H1 (cell line): ENCODE data around the gene TCAIM. TPM values are rescaled to one million over a fixed set of nuclear protein-coding genes. Genes with fewer than 3 reads are reported as not detected.

ENCODE experiments used
- CTCF ChIA-PET: fragments of 300-600 bp; sonication (Branson Sonifier 250); formaldehyde crosslinking; loops from one replicate; lab custom pipeline; 2021; ENCODE audit not compliant: partially characterized antibody; lab: Charles Lee
- POLR2A ChIA-PET: fragments of 300-600 bp; sonication (Branson Sonifier 250); formaldehyde crosslinking; loops from one replicate; lab custom pipeline; 2021; ENCODE audit warnings: inconsistent platforms; ENCODE audit not compliant: partially characterized antibody; lab: Charles Lee
- DNase-seq, 2 experiments: peaks; one replicate each; pipeline versions ENCODE4 v3.0.0 to v3.0.0-alpha.2; 2010 to 2022; ENCODE audit warnings: low spot score in 2 of 2, low read depth in 1 of 2, mixed read lengths in 1 of 2
- FAIRE-seq: peaks from 2 replicates; lab custom pipeline; 2011; peaks lifted over from hg19 to GRCh38; lab: Jason Lieb, UNC
- H2AFZ ChIP-seq: 2 replicates; pipeline ENCODE4 v1.8.1; 2012; ENCODE audit warnings: low read length, inconsistent platforms
- H2AK5ac ChIP-seq: 2 replicates; pipeline ENCODE4 v1.6.1; 2013; ENCODE audit warnings: low read depth, low read length
- H2BK120ac ChIP-seq: replicated peaks from 2 replicates; pipeline ENCODE3; 2013; ENCODE audit warnings: low read depth, low read length, inconsistent platforms
- H2BK12ac ChIP-seq: 2 replicates; pipeline ENCODE4 v1.6.1; 2013; ENCODE audit warnings: low read depth, low read length
- H2BK15ac ChIP-seq: 2 replicates; pipeline ENCODE4 v1.6.1; 2013; ENCODE audit warnings: low read length
- H2BK20ac ChIP-seq: 2 replicates; pipeline ENCODE4 v1.6.1; 2013; ENCODE audit warnings: low read length
- H2BK5ac ChIP-seq: 2 replicates; pipeline ENCODE4 v1.6.1; 2013; ENCODE audit warnings: low read depth, low read length
- H3K14ac ChIP-seq: 2 replicates; pipeline ENCODE4 v1.6.1; 2013; ENCODE audit warnings: inconsistent platforms; ENCODE audit not compliant: insufficient read length
- H3K18ac ChIP-seq: 2 replicates; pipeline ENCODE4 v1.6.1; 2013; ENCODE audit warnings: low read length; ENCODE audit errors: extremely low read depth
- H3K23ac ChIP-seq: 2 replicates; pipeline ENCODE4 v1.6.1; 2013; ENCODE audit warnings: inconsistent platforms; ENCODE audit not compliant: insufficient read length
- H3K23me2 ChIP-seq: 2 replicates; pipeline ENCODE4 v1.6.1; 2013; ENCODE audit warnings: low read depth, low read length
- H3K27ac ChIP-seq: 2 replicates; pipeline ENCODE4 v1.6.1; 2011; ENCODE audit warnings: low read depth, low read length, inconsistent platforms
- H3K27me3 ChIP-seq, 4 experiments: replicated peaks in 1 of 4; 1 replicate in 1 of 4; 2 replicates in 3 of 4; pipeline versions ENCODE4 v1.6.1 to v1.8.1; 2011 to 2013; ENCODE audit warnings: low read length in 3 of 4, mild to moderate bottlenecking in 3 of 4, inconsistent platforms in 2 of 4, mixed read lengths in 2 of 4, moderate library complexity in 1 of 4; ENCODE audit not compliant: control insufficient read depth in 3 of 4, insufficient read depth in 3 of 4; ENCODE audit errors: extremely low read depth in 1 of 4
- H3K36me3 ChIP-seq, 4 experiments: 2 replicates each; pipeline versions ENCODE4 v1.6.1 to v1.8.1; 2011 to 2013; ENCODE audit warnings: mild to moderate bottlenecking in 4 of 4, low read length in 3 of 4, moderate library complexity in 2 of 4, control low read depth in 1 of 4, inconsistent platforms in 1 of 4; ENCODE audit not compliant: insufficient read depth in 4 of 4, control insufficient read depth in 2 of 4
- H3K4ac ChIP-seq: replicated peaks from 2 replicates; pipeline ENCODE3; 2013; ENCODE audit warnings: low read length, low read depth, mixed read lengths, inconsistent platforms; ENCODE audit not compliant: insufficient read length
- H3K4me1 ChIP-seq, 4 experiments: replicated peaks in 1 of 4; 1 replicate in 1 of 4; 2 replicates in 3 of 4; pipeline versions ENCODE4 v1.6.1 to v1.8.1; 2011 to 2013; ENCODE audit warnings: low read length in 3 of 4, inconsistent platforms in 2 of 4, mixed read lengths in 1 of 4; ENCODE audit not compliant: insufficient read depth in 4 of 4, control insufficient read depth in 3 of 4
- H3K4me2 ChIP-seq, 2 experiments: 2 replicates each; pipeline versions ENCODE4 v1.6.1 to v1.8.1; 2011 to 2013; ENCODE audit warnings: low read depth in 2 of 2, low read length in 2 of 2, control low read depth in 1 of 2, inconsistent platforms in 1 of 2, mild to moderate bottlenecking in 1 of 2; ENCODE audit not compliant: insufficient read depth in 1 of 2
- H3K4me3 ChIP-seq, 4 experiments: fragments of 200-600, 300-600 bp in 1 of 4; sonication (generic), shearing (Covaris generic), sonication (Bioruptor Twin) in 1 of 4; 2 replicates each; pipeline versions ENCODE4 v1.5.1 to v1.8.1; 2011 to 2016; ENCODE audit warnings: low read length in 4 of 4, low read depth in 3 of 4, control low read depth in 2 of 4, inconsistent platforms in 2 of 4, mild to moderate bottlenecking in 2 of 4, mixed read lengths in 1 of 4, moderate library complexity in 1 of 4; ENCODE audit not compliant: insufficient read depth in 2 of 4; ENCODE audit errors: extremely low read depth in 1 of 4
- H3K56ac ChIP-seq: replicated peaks from 2 replicates; pipeline ENCODE3; 2013; ENCODE audit warnings: low read depth, mild to moderate bottlenecking, mixed read lengths, low read length, inconsistent platforms; ENCODE audit not compliant: insufficient read length
- H3K79me1 ChIP-seq: 2 replicates; pipeline ENCODE4 v1.6.1; 2013; ENCODE audit warnings: low read depth, low read length, control low read depth
- H3K79me2 ChIP-seq, 2 experiments: 2 replicates each; pipeline versions ENCODE4 v1.6.1 to v1.8.1; 2012 to 2013; ENCODE audit warnings: low read length in 2 of 2, mild to moderate bottlenecking in 2 of 2, inconsistent platforms in 1 of 2; ENCODE audit not compliant: insufficient read depth in 2 of 2, control insufficient read depth in 1 of 2
- H3K9ac ChIP-seq, 4 experiments: replicated peaks in 1 of 4; 1 replicate in 1 of 4; 2 replicates in 3 of 4; pipeline versions ENCODE4 v1.6.1 to v1.8.1; 2011 to 2013; ENCODE audit warnings: low read depth in 3 of 4, low read length in 3 of 4, control low read depth in 2 of 4, mild to moderate bottlenecking in 2 of 4, moderate library complexity in 2 of 4, inconsistent platforms in 1 of 4; ENCODE audit errors: extremely low read depth in 1 of 4
- H3K9me3 ChIP-seq, 2 experiments: 2 replicates each; pipeline versions ENCODE4 v1.6.1 to v1.8.1; 2012 to 2013; ENCODE audit warnings: mild to moderate bottlenecking in 2 of 2, moderate library complexity in 2 of 2, control low read depth in 1 of 2, inconsistent platforms in 1 of 2, low read depth in 1 of 2, low read length in 1 of 2, mixed read lengths in 1 of 2; ENCODE audit not compliant: insufficient read depth in 2 of 2
- H4K20me1 ChIP-seq, 2 experiments: replicated peaks in 1 of 2; 2 replicates each; pipeline versions ENCODE3 to v1.8.1; 2011 to 2013; ENCODE audit warnings: inconsistent platforms in 2 of 2, low read length in 2 of 2, mild to moderate bottlenecking in 1 of 2; ENCODE audit not compliant: insufficient read depth in 2 of 2, control insufficient read depth in 1 of 2
- H4K5ac ChIP-seq: 2 replicates; pipeline ENCODE4 v1.6.1; 2013; ENCODE audit warnings: low read length, low read depth, mixed read lengths, inconsistent platforms; ENCODE audit not compliant: insufficient read length
- H4K8ac ChIP-seq: 2 replicates; pipeline ENCODE4 v1.8.0; 2013; ENCODE audit warnings: mild to moderate bottlenecking, moderate library complexity, low read length, inconsistent platforms; ENCODE audit not compliant: insufficient read depth; ENCODE audit errors: extremely low read depth
- H4K91ac ChIP-seq: replicated peaks from 2 replicates; pipeline ENCODE3; 2013; ENCODE audit warnings: low read length, mixed read lengths, inconsistent platforms; ENCODE audit not compliant: insufficient read length
- SP4 ChIP-seq: IDR thresholded peaks from 2 replicates; pipeline ENCODE4 v1.6.1; 2012; ENCODE audit warnings: low read length, inconsistent platforms
- WGBS, 2 experiments: shearing (Covaris generic) in 1 of 2; methylation state at CpG; one replicate each; pipeline versions ENCODE4 v1.1.6 to v1.1.7; 2013 to 2015; ENCODE audit warnings: low lambda C conversion rate in 2 of 2, mixed read lengths in 2 of 2, inconsistent platforms in 1 of 2, low coverage in 1 of 2, missing lambda C conversion rate in 1 of 2; ENCODE audit not compliant: insufficient replicate concordance in 2 of 2, insufficient coverage in 1 of 2, insufficient read length in 1 of 2; ENCODE audit errors: extremely low coverage in 1 of 2, missing lambda C conversion rate in 1 of 2; 5-methylcytosine and 5-hydroxymethylcytosine counted together
- polyA plus RNA-seq, 7 experiments: library from polyadenylated mRNA; depleted of rRNA in 3 of 7; stranded (reverse) in 5 of 7; unstranded in 2 of 7; fragments of >200 nt in 5 of 7; fragments of 200-250 nt in 2 of 7; gene quantifications; 1 replicate in 5 of 7; 2 replicates in 1 of 7; 4 replicates in 1 of 7; pipeline versions ENCODE4 v1.2.1 to v1.2.3, GENCODE V29; 2011 to 2013; ENCODE audit warnings: missing spikeins in 2 of 7, mixed read lengths in 2 of 7
- total RNA-seq: library from RNA; stranded (reverse); fragmentation: NEBNext Ultra II Directional; extraction: Animal tissue kit (Norgen Biotek cat#: 25700); gene quantifications from 2 replicates; pipeline ENCODE4 v1.2.1, GENCODE V29; 2021

TCAIM gene
- total and polyA plus RNA-seq, 2 of the 8 experiments (the other 6 are each of a cell fraction or from before 2014, with no cell fraction given) = 6.9 to 22.1 TPM

- Histone ChIP-seq H4K5ac (no peak overlapping the region), H2BK5ac (no peak overlapping the region), H3K9me3 (peaks cover 0 to 1% of the 10 kb centered on the region in 2 experiments; a peak in 1 of 4 replicates), H3K4ac (no peak overlapping the region), H4K91ac (no peak overlapping the region), H3K14ac (no peak overlapping the region), H2BK120ac (no peak overlapping the region), H3K9ac (no peak overlapping the region), H3K4me2 (no peak overlapping the region), H3K4me1 (no peaks in the 10 kb centered on the region), H3K27ac (no peak overlapping the region), H3K79me1 (no peaks in the 10 kb centered on the region), H3K18ac (no peak overlapping the region), H3K23me2 (no peaks in the 10 kb centered on the region), H2AK5ac (no peak overlapping the region), H4K8ac (no peak overlapping the region), H4K20me1 (peaks cover 0 to 2% of the 10 kb centered on the region in 2 experiments), H3K4me3 (no peak overlapping the region), H2AFZ (no peak overlapping the region), H2BK12ac (no peak overlapping the region), H2BK20ac (no peak overlapping the region), H2BK15ac (no peak overlapping the region), H3K27me3 (no peaks in the 10 kb centered on the region), H3K23ac (no peak overlapping the region), H3K56ac (no peak overlapping the region), H3K36me3 (no peaks in the 10 kb centered on the region; a peak in 1 of 8 replicates), H3K79me2 (no peaks in the 10 kb centered on the region)
- ChIA-PET CTCF (no interaction called here), POLR2A (no interaction called here)
- no peak for DNase-seq
- 94% methylated on average over 1 of the region's 1 CpG; no CpG with 5 or more reads in 1 of the 2 experiments for WGBS, 2 experiments
- no peak for FAIRE-seq
- no peak for TF ChIP-seq SP4
Observed at GRCh38 chr3:44392489-44392888, 53.9 kb downstream of the TCAIM start.
